ENCODE measurements around the gene FBXO36. TPM values are rescaled to one million over a fixed set of nuclear protein-coding genes. Genes with fewer than 3 reads are reported as not detected.
A peak's percentile ranks its signal among the peaks of the same experiment; 100 is the strongest.

The FBXO36 gene
- total RNA-seq, 1 experiment from 2014 or later: 3.8 TPM

DNA sequence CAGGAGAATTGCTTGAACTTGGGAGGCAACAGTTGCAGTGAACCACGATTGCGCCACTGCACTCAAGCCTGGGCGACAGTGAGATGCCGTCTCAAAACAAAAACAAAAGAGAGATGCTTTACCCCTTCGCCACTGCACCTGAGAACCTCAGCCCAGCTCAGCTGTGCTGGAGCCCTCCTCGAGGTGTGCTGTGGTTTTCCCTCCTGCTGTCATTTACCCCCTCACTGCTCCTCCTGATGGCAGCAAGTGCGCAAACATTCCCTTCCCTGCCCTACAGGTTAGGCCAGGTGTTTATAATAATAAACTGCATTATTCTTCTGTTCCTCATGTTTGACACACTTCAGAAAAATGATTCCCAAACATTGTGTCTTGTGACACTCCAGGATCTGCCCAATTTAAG is 8.4 kb downstream of the FBXO36 start:
- Histone ChIP-seq H3K9me3 (ENCODE audit: control insufficient read depth in 1 of 2, insufficient read depth in 1 of 2, low read depth in 1 of 2, low read length in 2 of 2) (no peaks in the 10 kb centered on the region), H3K4me2 (ENCODE audit: low read length) (no peak overlapping the region), H3K4me3 (replicated peaks in 1 of 2; ENCODE audit: low read depth in 1 of 2, low read length in 2 of 2) (no peak overlapping the region), H2AFZ (ENCODE audit: low read depth, low read length, poor library complexity, severe bottlenecking) (no peak overlapping the region), H3K79me2 (ENCODE audit: insufficient read depth, low read length) (no peaks in the 10 kb centered on the region; the same call in 1 of the 2 replicates), H3K4me1 (ENCODE audit: control insufficient read depth in 1 of 2, insufficient read depth in 2 of 2, low read length in 2 of 2) (peaks cover 4 to 6% of the 10 kb centered on the region in 2 experiments; a peak in 3 of 4 replicates), H3K9ac (ENCODE audit: low read length) (no peak overlapping the region), H3K27ac (ENCODE audit: low read depth, low read length) (no peak overlapping the region), H3K36me3 (ENCODE audit: control insufficient read depth in 1 of 2, insufficient read depth in 2 of 2, low read length in 2 of 2) (no peaks in the 10 kb centered on the region), H3K27me3 (ENCODE audit: insufficient read depth, low read length) (no peaks in the 10 kb centered on the region), H4K20me1 (ENCODE audit: insufficient read depth) (no peaks in the 10 kb centered on the region), H3K9me2 (ENCODE audit: insufficient read depth) (no peaks in the 10 kb centered on the region)
- no TSS peak for BruUV-seq (replicated peaks)
- RAD21 ChIA-PET (ENCODE audit: low non-redundant PET in 1 of 2, low total read pairs in 2 of 2, uncharacterized antibody in 2 of 2, unreplicated experiment in 2 of 2): no interaction called here
- DNase-seq (ENCODE audit: low read depth, low spot score) (no peak), ATAC-seq (peak; percentile 59; the same call in 1 of the 2 replicates)
- POLR2A ChIA-PET: no interaction called here
- CTCF ChIA-PET: no interaction called here
- TF ChIP-seq, protein P1, sequence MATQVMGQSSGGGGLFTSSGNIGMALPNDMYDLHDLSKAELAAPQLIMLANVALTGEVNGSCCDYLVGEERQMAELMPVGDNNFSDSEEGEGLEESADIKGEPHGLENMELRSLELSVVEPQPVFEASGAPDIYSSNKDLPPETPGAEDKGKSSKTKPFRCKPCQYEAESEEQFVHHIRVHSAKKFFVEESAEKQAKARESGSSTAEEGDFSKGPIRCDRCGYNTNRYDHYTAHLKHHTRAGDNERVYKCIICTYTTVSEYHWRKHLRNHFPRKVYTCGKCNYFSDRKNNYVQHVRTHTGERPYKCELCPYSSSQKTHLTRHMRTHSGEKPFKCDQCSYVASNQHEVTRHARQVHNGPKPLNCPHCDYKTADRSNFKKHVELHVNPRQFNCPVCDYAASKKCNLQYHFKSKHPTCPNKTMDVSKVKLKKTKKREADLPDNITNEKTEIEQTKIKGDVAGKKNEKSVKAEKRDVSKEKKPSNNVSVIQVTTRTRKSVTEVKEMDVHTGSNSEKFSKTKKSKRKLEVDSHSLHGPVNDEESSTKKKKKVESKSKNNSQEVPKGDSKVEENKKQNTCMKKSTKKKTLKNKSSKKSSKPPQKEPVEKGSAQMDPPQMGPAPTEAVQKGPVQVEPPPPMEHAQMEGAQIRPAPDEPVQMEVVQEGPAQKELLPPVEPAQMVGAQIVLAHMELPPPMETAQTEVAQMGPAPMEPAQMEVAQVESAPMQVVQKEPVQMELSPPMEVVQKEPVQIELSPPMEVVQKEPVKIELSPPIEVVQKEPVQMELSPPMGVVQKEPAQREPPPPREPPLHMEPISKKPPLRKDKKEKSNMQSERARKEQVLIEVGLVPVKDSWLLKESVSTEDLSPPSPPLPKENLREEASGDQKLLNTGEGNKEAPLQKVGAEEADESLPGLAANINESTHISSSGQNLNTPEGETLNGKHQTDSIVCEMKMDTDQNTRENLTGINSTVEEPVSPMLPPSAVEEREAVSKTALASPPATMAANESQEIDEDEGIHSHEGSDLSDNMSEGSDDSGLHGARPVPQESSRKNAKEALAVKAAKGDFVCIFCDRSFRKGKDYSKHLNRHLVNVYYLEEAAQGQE (IDR thresholded peaks at IDR 0.05; ENCODE audit: low read depth): no peak
- TF ChIP-seq, protein P2, sequence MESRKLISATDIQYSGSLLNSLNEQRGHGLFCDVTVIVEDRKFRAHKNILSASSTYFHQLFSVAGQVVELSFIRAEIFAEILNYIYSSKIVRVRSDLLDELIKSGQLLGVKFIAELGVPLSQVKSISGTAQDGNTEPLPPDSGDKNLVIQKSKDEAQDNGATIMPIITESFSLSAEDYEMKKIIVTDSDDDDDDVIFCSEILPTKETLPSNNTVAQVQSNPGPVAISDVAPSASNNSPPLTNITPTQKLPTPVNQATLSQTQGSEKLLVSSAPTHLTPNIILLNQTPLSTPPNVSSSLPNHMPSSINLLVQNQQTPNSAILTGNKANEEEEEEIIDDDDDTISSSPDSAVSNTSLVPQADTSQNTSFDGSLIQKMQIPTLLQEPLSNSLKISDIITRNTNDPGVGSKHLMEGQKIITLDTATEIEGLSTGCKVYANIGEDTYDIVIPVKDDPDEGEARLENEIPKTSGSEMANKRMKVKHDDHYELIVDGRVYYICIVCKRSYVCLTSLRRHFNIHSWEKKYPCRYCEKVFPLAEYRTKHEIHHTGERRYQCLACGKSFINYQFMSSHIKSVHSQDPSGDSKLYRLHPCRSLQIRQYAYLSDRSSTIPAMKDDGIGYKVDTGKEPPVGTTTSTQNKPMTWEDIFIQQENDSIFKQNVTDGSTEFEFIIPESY (IDR thresholded peaks at IDR 0.05; ENCODE audit: extremely low read depth, insufficient replicate concordance, low read length): no peak
- TF ChIP-seq CBX3 (IDR thresholded peaks at IDR 0.05; ENCODE audit: low read depth): no peak
- TF ChIP-seq, protein P3, sequence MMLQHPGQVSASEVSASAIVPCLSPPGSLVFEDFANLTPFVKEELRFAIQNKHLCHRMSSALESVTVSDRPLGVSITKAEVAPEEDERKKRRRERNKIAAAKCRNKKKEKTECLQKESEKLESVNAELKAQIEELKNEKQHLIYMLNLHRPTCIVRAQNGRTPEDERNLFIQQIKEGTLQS (IDR thresholded peaks at IDR 0.05): no peak
- no peak for TF ChIP-seq SIN3A (IDR thresholded peaks at IDR 0.05; ENCODE audit: low read depth)
- TF ChIP-seq EZH2phosphoT487 (IDR thresholded peaks at IDR 0.05; ENCODE audit: borderline replicate concordance): no peak
- no peak for TF ChIP-seq FOSL1 (IDR thresholded peaks at IDR 0.05; ENCODE audit: low read depth)
- no peak for TF ChIP-seq RAD21 (IDR thresholded peaks at IDR 0.05; ENCODE audit: low read depth)
- TF ChIP-seq ELF1 (IDR thresholded peaks at IDR 0.05; ENCODE audit: borderline replicate concordance, low read depth): no peak
- no peak for TF ChIP-seq TCF7L2 (IDR thresholded peaks at IDR 0.05; ENCODE audit: borderline replicate concordance, extremely low read depth, insufficient read depth, insufficient read length)
- TF ChIP-seq EZH2 (IDR thresholded peaks at IDR 0.05): no peak
- TF ChIP-seq SRF (IDR thresholded peaks at IDR 0.05; ENCODE audit: low read depth): no peak
- intact Hi-C loops (cut with micrococcal nuclease): no loop called here

Data from HCT116 (cell line).